HG03520 (cell line): Measurements from ENCODE around the gene OR52L1.
"Not testable (repeated sequence)": the region's sequence is repeated elsewhere in the genome, so short reads cannot be mapped to it uniquely, and the experiment has no call there.

Experiments used
- ATAC-seq: cut with Tn5 transposase; IDR thresholded peaks from one replicate; pipeline ENCODE4 v1.9.1; 2021; ENCODE audit warnings: mild to moderate bottlenecking, moderate library complexity; ENCODE audit not compliant: unreplicated experiment

OR52L1 gene

GRCh38 chr11:5986885-5987284 is at the start of gene OR52L1:
Gene OR52L1, minus strand, starts transcription at chr11:5986985. Its CDS starts 55 bp downstream, at chr11:5986930.
- no peak for ATAC-seq

GRCh38 chr11:6030708-6031405 is 44.1 kb upstream of the OR52L1 start, which contains the start of gene OR56A1:
Gene OR56A1, minus strand, starts transcription at chr11:6030758. Its CDS starts 3,066 bp downstream, at chr11:6027692.
- ATAC-seq = no peak

DNA sequence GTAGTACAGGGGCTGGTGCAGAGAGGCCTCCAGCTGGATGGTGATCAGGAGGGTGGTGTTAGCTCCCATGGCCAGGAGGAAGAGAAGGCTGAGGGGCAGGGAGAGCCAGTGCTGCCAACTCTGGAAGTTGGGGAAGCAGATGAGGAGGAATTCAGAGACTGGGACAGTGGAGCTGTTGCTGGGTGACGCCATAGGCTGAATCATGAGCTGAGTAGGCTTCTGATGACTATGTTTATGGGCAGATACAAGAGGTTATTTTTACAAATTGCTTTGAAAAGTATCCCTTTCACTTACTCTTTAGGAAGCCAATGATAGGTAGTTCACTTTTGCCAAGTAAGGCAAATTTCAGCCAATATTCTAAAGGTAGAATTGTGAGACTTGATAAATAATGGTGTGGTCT is 40.7 kb upstream of the OR52L1 start:
- ATAC-seq = no peak

GRCh38 chr11:6025056-6025455 is 38.3 kb upstream of the OR52L1 start:
- ATAC-seq = no peak

DNA sequence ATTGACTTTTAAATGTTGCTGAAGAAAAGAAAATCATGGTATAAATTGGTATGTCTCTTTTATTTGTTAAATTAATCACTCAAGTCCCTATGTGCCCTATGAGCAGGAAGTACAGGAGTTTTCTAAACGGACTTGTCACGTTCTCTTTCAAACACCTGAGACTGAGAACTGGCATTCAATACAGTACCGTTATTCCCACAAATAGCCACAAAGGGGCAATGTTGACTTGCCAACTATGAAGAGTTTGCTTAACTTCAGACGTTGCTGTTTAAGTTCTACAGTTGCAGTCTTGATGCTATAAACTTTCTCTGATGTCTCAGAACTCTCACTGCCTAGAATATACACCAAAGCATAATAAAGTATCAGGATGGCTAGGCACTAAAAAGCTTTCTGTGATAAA is 36.2 kb upstream of the OR52L1 start:
- no peak for ATAC-seq

- ATAC-seq = no peak
Measured at GRCh38 chr11:6013042-6013441, 26.3 kb upstream of the OR52L1 start.

DNA sequence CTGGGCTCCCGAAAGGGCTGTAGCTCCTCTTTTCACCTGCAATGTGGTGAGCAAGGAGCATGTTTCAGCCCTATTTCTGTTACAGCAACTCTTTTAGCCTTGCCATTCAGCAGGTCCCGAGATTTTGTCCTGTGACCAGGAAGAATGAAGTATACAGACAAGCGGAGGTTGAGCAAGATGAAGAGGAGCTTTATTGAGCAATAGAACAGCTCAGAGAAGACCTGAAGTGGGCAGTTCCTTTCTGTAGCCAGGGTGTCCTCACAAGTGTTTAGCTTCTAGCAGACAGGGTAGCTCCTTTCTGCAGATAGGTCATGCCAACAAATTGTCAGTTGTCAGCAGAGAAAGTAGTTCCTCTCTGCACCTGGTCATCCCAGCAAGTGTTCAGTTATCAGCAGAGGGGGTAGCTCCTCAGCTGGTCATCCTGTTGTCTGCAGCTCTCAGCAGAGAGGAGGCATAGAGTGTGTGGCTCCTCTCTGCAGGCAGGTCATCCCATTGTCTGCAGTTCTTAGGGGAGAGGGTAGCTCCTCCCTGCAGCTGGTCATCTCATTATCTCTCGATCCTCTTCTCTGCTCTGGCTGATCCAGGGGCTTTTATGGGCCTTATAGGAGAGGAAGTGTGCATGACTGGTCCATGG is 25.4 kb upstream of the OR52L1 start:
- ATAC-seq = no peak

DNA sequence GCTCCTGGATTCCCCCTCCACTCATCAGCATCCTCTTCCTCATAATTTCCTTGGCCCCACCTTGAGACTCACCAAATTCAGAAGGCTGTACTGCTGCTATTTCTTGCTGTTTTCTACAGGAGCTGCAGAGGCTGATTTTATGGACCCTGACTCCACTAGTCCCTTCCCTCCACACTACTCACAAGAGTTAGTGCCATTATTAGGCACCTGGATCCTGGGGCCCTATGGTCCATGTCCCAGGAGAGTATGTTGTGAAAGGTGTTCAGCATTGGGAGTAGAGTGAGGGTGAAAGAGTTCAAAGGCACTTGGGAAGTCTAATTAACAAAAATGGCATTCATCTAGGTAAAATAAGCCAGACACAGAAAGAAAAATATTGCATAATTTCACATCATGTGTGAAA is 20.1 kb upstream of the OR52L1 start, which contains the start of gene OR56A4:
OR56A4 (minus strand) TSS at position 101 of the 400 bp plus-strand sequence. CDS start 3,954 bp downstream, outside the sequence.
- no peak for ATAC-seq

DNA sequence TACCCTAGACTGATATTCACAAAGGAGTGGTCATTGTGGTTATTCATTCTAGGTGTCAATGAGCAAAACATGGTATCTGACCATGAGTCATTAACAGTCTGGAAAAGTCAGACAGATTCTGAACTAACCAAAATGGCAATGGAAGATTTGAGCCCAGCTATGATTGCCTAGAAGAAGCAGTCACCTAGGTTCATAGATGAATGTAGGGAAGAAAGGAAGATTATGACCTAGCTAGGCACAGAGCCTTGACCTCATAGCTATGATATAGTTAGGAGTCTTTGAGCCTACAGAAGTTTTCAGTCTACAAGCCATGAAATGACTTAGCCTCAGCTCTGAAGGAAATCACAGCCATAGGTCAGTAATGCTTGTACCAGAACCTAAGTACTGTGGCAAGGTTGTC is 19.6 kb upstream of the OR52L1 start:
- no peak for ATAC-seq

DNA sequence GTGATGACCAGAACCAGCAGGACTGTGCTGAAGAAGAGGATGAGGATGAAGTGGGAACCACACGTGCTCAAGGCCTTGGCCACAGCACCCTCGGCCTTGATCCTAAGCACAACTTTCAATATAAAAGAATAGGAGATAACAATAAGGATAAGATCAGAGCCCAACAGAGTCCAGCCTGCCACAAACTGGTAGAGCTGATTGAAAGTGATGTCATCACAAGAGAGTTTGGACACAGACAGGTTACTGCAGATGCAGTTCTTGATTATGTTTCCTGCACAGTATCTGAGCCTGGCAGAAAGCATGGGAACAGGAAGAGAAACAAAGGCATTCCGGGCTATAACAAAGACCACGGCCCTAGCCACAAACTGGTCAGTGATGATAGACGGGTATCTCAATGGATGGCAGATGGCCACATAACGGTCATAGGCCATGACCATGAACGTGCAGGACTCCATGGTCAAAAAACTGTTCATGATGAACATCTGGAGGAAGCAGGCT is 15.5 kb upstream of the OR52L1 start:
- no peak for ATAC-seq

DNA sequence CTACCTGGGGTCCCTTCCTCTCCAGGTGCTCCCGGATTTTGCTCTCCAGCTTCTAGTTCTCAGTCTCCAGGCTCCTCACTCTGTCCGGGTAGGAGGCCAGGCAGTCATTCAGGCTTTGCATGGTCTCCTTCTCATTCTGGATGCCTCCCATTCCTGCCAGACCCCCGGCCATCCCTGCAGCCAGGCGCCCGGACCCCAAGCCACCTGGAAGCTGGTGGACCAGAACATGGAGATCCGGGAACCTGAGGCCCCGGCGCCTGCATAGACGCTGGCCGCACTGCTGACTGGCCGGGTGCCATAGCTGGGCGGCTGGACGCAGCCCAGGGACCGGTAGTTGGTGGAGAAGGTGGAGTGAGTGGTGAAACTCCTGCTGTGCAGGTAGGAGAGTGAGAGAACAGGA is 8.0 kb upstream of the OR52L1 start:
- no peak for ATAC-seq

- ATAC-seq = no peak
Measured at GRCh38 chr11:5992604-5993251, 5.9 kb upstream of the OR52L1 start.

GRCh38 chr11:5992150-5992549 is 5.4 kb upstream of the OR52L1 start:
- ATAC-seq = no peak

DNA sequence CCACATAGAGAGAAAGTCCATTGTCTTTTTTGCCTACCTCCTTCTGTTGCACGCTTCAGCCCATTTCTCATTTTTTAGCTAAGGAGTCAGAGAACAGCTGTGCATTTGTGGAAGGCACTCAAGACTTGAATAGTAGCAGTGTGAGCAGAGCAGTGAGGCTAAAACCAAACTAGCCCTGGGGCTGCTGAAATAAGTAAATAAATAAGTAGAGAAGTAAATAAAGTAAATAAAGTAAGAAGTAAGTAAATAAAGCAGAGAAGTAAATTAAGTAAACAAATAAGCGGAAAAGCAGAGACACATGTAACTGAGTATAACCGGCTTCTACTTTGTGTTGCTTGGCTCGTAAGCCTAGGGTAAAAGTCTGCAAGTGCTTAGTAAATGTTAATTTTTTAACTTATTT is 2.4 kb upstream of the OR52L1 start:
- no peak for ATAC-seq

DNA sequence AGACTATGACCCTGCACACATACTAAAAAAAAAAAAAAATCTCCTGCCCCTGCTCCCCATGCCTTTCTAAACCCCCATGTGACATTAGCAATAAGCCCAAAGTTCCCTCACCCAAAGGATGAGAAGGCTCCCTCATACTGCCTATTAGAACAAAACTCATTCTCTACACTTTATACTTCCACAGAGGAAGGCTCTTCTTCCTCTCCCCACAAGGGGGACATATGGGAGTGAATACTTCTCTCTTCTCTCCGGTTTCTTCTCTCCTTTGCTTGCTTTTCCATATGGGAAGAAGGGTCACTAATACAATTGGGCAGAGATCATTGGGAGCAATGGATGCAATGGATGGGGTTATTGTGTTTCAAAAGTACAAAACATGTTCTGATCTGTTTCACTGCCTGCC is 3.3 kb downstream of the OR52L1 start:
- no peak for ATAC-seq

GRCh38 chr11:5973530-5973929 is 13.3 kb downstream of the OR52L1 start:
- no peak for ATAC-seq

- ATAC-seq = no peak
Measured at GRCh38 chr11:5968394-5968793, 18.4 kb downstream of the OR52L1 start, which contains the start of gene OR56A5. Gene OR56A5, minus strand, starts transcription at chr11:5968494. Its CDS starts 0 bp downstream, at chr11:5968494.

DNA sequence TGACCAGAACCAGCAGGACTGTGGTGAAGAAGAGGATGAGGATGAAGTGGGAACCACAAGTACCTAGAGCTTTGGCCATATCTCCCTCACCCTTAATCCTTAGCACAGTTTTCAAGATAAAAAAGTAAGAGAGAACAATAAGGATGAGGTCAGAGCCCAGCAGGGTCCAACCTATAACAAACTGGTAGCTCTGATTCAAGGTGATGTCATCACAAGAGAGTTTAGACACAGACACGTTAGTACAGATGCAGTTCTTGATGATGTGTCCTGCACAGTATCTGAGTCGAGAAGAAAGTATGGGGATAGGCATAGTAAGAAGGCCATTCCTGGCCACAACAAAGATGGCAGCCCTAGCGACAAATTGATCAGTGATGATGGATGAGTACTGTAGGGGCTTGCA is 19.1 kb downstream of the OR52L1 start:
- no peak for ATAC-seq

- no peak for ATAC-seq
Measured at GRCh38 chr11:5966958-5967357, 19.8 kb downstream of the OR52L1 start.

- not testable (repeated sequence) for ATAC-seq
Measured at GRCh38 chr11:5960704-5961320, 26.0 kb downstream of the OR52L1 start.

DNA sequence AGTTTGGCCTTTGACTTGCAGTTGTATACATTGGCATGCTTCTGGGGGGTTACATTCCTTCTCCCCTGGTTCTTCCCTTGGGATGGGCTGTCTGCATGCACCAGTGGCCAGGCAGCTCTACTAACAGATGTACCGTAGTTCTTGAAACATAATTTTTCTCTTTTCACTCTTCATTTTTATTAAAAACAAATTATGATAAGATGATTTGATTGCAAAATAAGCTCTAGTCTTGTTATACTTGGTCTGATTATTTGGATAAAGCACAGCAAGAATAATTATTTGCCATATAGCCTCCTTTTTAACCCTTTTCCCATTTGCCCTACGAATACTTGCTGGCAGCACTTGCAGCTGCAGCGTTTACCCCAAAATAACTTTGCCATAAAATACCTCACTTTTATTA is 31.2 kb downstream of the OR52L1 start:
- ATAC-seq = no peak
